HG02623 (cell line): Measurements from ENCODE around the gene MDN1.
"Not testable (repeated sequence)": the region's sequence is repeated elsewhere in the genome, so short reads cannot be mapped to it uniquely, and the experiment has no call there.

Experiments
- ATAC-seq: cut with Tn5 transposase; IDR thresholded peaks from one replicate; pipeline ENCODE4 v1.9.1; 2021; ENCODE audit warnings: moderate library complexity; ENCODE audit not compliant: unreplicated experiment

The MDN1 gene

DNA sequence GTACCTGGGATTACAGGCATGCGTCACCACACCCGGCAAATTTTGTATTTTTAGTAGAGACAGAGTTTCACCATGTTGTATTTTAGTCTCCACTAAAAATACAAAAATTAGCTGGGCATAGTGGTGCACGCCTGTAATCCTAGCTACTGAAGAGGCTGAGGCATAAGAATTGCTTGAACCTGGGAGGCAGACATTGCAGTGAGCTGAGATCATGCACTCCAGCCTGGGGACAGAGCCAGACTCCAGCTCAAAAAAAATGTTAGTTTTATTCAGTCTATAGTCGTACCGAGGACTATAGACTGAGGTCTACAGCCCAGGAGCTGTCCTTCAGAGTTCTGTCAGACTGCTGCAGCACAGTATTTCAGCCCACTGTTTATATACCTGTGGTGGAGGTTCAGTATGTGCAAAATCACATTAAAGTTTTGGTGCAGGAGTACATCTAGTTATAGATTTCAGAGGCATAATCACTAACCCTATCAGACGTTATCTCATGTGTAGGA, 6.5 kb upstream of the MDN1 start:
- no peak for ATAC-seq

DNA sequence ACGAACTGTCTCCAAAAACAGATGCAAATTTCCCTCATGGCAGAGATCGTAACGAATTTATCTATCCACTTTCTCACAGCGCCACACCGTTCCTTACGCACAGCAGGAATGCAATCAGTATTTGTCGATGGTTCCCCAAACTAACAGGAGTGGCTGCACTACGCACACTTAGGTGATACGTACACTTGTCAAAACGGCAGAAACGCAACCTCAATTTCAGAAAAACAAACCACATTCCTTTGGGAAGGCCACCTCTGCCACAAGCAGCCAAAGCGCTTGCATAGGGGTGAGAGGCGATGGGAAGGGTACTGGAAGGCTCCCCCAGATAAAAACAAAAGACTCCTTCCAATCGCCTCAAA, 638 bp downstream of the MDN1 start:
- ATAC-seq, result peak; percentile 16

- no peak for ATAC-seq
These were observed 2.1 kb downstream of the MDN1 start for GRCh38 chr6:89817481-89817880.

GRCh38 chr6:89813422-89813821, 6.2 kb downstream of the MDN1 start:
- not testable (repeated sequence) for ATAC-seq

DNA sequence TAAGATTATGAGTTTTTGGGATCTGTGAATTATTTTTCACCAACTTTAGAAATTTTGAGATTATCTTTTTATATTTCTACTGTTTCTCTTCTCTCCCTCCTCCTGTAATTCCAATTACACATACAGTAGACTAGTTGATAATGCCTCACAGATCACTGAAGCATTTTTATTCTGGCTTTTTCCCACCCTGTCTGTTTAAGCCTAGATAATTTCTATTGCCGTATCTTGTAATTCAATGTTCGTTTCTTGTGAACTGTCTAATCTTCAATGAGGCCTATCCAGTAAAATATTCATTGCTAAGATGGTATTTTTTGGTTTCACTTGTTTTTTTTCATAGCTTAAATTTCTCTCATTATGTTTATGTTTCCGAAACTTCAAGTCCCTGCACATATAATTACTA, 12.0 kb downstream of the MDN1 start:
- no peak for ATAC-seq

- ATAC-seq, result no peak
These were observed 13.7 kb downstream of the MDN1 start for GRCh38 chr6:89805814-89806371.

GRCh38 chr6:89803271-89803670, 16.3 kb downstream of the MDN1 start:
- no peak for ATAC-seq

DNA sequence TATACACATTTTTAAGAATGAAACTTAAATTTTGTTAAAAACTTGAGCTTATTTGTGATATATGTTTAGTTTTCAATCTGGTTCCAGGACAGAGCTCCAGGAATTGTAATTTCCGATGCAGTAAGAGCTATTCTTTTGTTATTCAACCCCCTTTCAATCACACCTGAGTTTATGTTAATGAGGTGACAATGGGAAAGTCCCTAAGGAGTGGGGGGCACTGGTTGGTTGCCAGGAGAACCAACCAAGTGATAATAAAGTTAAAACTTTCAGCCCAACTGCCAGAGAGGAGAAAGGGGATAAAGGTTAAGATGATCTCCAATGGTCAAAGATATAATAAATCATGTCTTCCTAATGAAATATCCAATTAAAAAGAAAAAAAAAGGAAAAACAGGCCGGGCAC, 19.8 kb downstream of the MDN1 start:
- ATAC-seq, result no peak

DNA sequence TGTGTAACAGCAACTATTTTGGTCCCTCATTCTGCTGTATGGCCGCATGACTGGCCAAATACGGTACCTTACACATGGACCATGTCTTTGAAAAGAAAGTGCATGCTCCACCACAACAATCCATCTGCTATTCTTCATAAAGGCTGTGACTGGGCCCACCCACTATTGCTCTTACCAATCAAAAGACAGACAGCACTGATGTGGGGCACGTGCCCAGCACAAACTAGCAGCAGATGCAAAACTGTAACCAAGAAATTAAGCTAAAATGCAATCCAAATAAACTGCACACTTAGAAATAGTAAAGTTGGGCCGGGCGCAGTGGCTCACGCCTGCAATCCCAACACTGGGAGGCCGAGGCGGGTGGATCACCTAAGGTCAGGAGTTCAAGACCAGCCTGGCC, 20.5 kb downstream of the MDN1 start:
- ATAC-seq, result no peak

- ATAC-seq, result no peak
These were observed 22.3 kb downstream of the MDN1 start for GRCh38 chr6:89797317-89797716.

DNA sequence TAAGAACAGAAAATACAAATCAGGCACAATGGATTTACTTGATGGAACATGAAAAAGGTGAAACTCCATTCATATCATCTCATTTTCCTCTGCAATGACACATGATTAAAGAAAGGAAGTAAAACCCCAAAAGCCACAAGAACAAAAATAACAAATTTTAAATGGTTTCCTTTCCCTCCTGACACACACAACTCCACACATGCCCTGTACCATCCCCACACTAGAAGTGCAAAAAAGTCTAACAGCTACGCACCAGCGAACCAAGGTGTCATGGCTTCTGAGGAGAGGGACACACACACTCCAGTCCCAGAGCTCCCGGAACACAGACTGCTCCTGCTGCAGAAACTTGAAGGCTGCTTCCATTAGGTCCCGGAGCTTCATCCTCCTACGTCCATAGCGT, 25.3 kb downstream of the MDN1 start:
- no peak for ATAC-seq

DNA sequence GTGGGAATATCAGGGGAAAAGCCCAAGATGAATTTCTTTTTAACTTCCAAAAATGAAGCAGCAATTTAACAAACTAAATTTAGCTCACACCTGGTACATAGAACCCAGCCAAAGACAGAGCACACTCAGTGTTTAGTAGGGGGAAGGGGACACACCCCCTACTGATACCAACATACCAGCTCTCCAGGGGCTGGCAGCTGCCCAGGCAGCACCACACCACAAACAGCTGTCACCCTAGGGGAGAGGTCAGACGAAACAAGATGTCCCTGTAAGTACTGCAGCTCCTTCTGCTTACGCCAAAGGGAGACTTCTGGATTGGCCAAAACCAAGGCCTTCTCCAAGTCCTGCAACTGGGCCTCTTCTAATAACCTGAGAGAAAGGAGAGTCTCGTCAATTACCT, 26.0 kb downstream of the MDN1 start:
- ATAC-seq, result no peak

DNA sequence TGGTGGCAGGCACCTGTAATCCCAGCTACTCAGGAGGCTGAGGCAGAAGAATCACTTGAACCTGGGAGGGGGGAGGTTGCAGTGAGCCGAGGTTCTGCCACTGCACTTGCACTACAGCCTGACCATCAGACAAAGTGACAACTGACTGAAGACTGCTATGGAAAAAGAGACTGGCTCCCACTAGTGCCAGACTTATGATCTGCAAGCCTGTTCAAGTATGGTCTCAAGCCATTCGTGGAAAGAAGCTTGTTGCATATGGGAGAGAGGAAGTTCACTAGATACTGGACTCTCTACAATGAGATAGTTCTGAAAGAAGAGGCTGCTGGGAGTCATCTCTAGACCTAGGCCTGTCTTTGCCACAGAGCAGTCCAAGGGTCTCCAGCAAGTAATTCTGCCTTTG, 26.7 kb downstream of the MDN1 start:
- ATAC-seq, result peak; percentile 68

DNA sequence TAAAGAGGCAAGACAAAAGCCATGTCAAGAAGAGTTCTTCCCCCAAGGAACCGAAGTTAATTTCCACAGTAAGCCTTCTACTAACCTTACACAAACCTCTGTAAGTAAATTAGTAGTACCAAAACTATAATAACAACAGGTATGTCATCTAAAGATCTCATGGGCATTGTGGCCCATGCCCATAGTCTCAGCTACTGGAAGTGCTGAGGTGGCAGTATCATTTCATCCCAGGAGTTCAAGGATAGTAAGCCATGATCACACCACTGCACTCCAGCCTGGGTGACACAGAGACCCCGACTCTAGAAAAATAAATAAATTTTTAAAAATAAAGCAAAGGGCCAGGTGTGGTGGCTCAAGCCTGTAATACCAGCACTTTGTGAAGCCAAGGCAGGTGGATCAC, 29.2 kb downstream of the MDN1 start:
- no peak for ATAC-seq

DNA sequence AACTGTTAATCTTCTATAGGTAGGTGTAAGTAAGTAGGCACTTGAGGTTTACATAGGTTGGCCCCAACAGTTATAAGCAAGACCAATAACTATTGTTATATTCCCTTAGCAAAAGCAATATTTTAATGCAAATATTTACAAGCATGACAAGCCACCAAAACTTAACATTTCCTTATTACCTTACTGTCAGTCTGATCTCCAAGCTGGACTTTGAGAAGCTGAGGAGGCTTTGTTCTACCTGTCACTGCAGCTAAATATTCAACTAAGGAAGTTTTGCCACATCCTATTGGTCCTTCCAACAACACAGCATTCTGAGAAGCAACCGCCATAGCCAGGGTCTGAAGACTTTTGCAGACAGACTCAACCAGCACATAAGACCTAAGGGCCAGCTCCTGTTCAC, 29.6 kb downstream of the MDN1 start:
- no peak for ATAC-seq

DNA sequence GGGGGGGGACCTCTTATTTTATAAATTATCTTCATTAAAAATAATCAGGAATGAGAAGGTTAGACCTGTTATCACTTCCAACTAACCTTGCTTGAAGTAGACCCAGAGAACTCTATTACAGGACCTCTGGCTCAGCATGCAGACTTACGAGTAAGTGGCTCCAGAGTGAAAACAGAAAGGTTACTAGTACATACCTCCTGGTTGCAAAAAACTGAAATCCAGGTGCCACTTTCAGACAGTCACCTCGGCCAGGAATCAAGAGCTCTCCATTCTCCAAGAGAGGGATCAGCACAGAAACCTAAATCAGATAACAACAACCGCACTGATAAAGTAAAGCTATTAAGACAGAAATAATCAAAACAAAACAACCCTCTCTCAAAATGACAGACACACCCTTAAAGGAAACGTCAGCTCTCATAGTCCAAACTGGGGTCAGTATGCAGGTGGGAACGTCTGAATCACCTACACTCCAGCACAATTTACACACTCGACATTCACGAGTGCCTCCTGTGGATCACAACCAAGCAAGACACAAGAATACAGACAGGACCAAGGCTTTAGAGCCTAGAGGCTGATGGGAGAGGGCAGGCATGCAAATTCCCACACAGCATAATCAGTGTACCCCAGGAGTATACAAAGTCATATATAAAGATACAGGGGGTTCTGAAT, 31.8 kb downstream of the MDN1 start:
- no peak for ATAC-seq

DNA sequence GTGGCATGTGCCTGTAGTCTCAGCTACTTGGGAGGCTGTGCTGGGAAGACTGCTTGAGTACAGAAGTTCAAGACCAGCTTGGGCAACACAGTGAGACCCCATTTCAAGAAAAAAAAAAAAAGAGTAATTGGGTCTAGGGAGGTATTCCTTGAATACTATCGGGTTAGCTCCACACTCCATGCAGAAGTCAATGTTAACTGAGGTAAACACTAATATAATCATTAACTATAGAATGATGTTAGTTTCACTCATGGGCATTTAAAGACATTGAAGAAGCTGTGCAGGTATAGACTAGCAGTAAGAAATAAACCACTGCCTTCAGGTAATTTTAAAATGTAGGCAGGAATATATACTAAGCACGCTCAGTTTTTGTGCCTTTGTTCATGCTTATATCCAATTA, 32.6 kb downstream of the MDN1 start:
- no peak for ATAC-seq

DNA sequence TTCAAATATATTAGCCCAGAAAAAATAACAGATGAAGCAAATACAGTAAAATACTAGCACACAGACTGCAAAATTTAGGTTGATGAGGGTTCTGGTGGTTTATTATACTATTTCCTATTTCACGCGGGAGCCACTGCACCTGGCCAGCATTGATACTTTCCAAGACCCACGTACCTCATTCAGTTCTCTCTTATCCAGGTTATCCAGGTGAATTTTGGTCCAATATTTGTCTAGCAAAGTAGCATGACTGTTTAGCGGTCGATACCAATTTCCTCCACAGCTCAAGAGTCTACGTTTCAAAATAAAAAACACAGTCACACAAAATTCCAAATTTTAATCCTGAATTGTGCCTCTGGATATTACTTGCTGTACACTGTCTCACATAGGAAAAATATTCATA, 34.8 kb downstream of the MDN1 start:
- ATAC-seq, result no peak

DNA sequence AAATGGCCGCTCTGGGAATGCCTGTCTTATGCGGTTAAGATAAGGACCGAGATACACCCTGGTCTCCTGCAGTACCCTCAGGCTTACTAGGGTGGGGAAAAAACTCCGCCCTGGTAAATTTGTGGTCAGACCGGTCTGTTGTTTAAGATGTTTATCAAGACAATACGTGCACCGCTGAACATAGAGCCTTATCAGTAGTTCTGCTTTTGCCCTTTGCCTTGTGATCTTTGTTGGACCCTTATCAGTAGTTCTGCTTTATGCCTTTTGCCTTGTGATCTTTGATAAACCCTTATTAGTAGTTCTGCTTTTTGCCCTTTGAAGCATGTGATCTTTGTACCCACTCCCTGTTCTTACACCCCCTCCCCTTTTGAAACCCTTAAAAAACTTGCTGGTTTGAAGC, 36.3 kb downstream of the MDN1 start:
- ATAC-seq, result not testable (repeated sequence)

DNA sequence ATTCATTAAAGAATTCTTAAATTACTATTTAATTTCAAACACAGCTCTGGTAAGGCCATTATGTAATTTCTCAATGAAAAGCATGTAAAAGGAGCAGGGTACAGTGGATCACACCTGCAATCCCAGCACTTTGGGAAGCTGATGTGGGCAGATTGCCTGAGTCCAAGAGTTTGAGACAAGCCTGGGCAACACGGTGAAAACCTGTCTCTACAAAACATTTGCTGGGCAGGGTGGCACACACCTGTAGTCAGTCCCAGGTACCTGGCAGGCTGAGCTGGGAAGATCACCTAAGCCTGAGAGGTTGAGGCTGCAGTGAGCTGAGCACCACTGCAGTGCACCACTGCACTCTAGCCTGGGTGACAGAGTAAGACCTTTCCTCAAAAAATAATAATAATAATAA, 37.4 kb downstream of the MDN1 start:
- ATAC-seq, result no peak

- ATAC-seq, result no peak
These were observed 38.2 kb downstream of the MDN1 start for GRCh38 chr6:89781070-89782034.

GRCh38 chr6:89777455-89777854, 42.1 kb downstream of the MDN1 start:
- ATAC-seq, result no peak
